Prostate gland (tissue), 2 donors: ENCODE results near the gene HERC5. TPM values are rescaled to one million over a fixed set of nuclear protein-coding genes. Genes with fewer than 3 reads are reported as not detected.

ENCODE experiments used
- DNase-seq: peaks from one replicate; pipeline ENCODE4 v3.0.0-alpha.2; 2019; ENCODE audit warnings: low spot score
- H3K27ac ChIP-seq, 2 donors: fragments of 200-600 bp; sonication (generic); 2 replicates each; pipeline ENCODE4 v1.5.1; 2017 to 2019
- H3K27me3 ChIP-seq: fragments of 200-600 bp; sonication (generic); replicated peaks from 2 replicates; pipeline ENCODE4 v1.5.1; 2019; ENCODE audit not compliant: insufficient read depth
- H3K36me3 ChIP-seq, 2 donors: fragments of 200-600 bp; sonication (generic); 1 replicate in 1 of 2; 2 replicates in 1 of 2; pipeline versions ENCODE4 v1.5.1 to v1.8.1; 2017 to 2019
- H3K4me1 ChIP-seq: fragments of 200-600 bp; sonication (generic); replicated peaks from 2 replicates; pipeline ENCODE4 v1.5.1; 2019
- H3K4me3 ChIP-seq, 2 donors: fragments of 200-600 bp; sonication (generic); 2 replicates each; pipeline ENCODE4 v1.5.1; 2017 to 2019
- H3K9me3 ChIP-seq: fragments of 200-600 bp; sonication (generic); 2 replicates; pipeline ENCODE4 v1.5.1; 2017
- POLR2A ChIP-seq: fragments of 450-650 bp; IDR thresholded peaks from one replicate; pipeline ENCODE4 v1.6.1; 2016; ENCODE audit warnings: antibody characterized with exemption, mild to moderate bottlenecking
- POLR2AphosphoS5 ChIP-seq: sonication (generic); formaldehyde crosslinking; IDR thresholded peaks from one replicate; pipeline ENCODE4 v1.6.1; 2017; ENCODE audit warnings: antibody characterized with exemption
- WGBS: methylation state at CpG from one replicate; pipeline ENCODE4 v1.1.5; 2018; 5-methylcytosine and 5-hydroxymethylcytosine counted together
- intact Hi-C: fragments of 100-400 bp; cut with DNase I; formaldehyde crosslinking; loops from one replicate; pipeline ENCODE4 v1.14.2; 2022
- total RNA-seq, 2 donors: library from RNA; depleted of rRNA; stranded (reverse); fragments of >200 nt; gene quantifications; one replicate each; pipeline ENCODE4 v1.1.0, GENCODE V29; 2016
- TF ChIP-seq, protein P1 (sequence below), 4 experiments: fragments of 200-600 bp in 2 of 4; fragments of 450-650 bp in 2 of 4; sonication (generic) in 2 of 4; IDR thresholded peaks; 1 replicate in 3 of 4; 2 replicates in 1 of 4; pipeline ENCODE4 v1.5.1; 2016 to 2019; ENCODE audit warnings: antibody characterized with exemption in 4 of 4, mild to moderate bottlenecking in 2 of 4, moderate library complexity in 2 of 4

HERC5 gene
- total RNA-seq: 10 to 100 TPM in 1 of 2 donors, 1 to 10 TPM in 1; 8.8 to 59.4 TPM

DNA sequence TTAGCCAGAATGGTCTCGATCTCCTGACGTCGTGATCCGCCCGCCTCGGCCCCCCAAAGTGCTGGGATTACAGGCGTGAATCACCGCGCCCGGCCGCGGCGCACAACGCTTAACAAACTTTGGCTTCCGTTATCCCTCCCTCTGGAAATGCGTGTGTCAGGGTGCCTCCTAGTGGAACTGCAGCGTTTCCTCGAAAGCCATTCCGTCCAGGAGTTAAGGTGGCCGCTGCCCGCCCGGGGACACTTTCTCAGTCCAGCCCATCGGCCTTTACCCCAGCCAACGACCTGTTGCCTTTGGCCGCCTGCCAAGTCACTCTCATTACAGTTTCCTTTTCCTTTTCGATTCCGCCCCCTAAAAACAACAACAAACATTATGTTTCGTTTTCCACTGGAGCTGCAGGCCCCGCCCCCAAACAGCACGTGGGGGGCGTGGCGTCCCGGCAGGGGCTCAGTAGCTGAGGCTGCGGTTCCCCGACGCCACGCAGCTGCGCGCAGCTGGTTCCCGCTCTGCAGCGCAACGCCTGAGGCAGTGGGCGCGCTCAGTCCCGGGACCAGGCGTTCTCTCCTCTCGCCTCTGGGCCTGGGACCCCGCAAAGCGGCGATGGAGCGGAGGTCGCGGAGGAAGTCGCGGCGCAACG is at the start of gene HERC5:
Gene HERC5 (plus strand): TSS at position 450 of the 637 bp plus-strand sequence. CDS start 151 bp downstream, at position 601.
- Histone ChIP-seq H3K27ac (peak within 1 kb of the TSS; percentile 69 to 73), H3K4me1 (no peaks in the 10 kb centered on the region), H3K9me3 (no peaks in the 10 kb centered on the region), H3K27me3 (no peaks in the 10 kb centered on the region), H3K4me3 (peak within 1 kb of the TSS; percentile 70 to 74), H3K36me3 (no peaks in the 10 kb centered on the region)
- TF ChIP-seq POLR2A: peak; percentile 63
- TF ChIP-seq, protein P1, sequence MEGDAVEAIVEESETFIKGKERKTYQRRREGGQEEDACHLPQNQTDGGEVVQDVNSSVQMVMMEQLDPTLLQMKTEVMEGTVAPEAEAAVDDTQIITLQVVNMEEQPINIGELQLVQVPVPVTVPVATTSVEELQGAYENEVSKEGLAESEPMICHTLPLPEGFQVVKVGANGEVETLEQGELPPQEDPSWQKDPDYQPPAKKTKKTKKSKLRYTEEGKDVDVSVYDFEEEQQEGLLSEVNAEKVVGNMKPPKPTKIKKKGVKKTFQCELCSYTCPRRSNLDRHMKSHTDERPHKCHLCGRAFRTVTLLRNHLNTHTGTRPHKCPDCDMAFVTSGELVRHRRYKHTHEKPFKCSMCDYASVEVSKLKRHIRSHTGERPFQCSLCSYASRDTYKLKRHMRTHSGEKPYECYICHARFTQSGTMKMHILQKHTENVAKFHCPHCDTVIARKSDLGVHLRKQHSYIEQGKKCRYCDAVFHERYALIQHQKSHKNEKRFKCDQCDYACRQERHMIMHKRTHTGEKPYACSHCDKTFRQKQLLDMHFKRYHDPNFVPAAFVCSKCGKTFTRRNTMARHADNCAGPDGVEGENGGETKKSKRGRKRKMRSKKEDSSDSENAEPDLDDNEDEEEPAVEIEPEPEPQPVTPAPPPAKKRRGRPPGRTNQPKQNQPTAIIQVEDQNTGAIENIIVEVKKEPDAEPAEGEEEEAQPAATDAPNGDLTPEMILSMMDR (IDR thresholded peaks at IDR 0.05): peak; percentile 69 to 86 (median 75)
- TF ChIP-seq POLR2AphosphoS5: peak; percentile 84
- intact Hi-C loops: loop anchor here (2.0 to 10.0 kb wide), 5 partner anchors 66 to 422 kb away; partner anchors contain the start of genes HERC6 and PYURF
- DNase-seq: peak; percentile 79
- under 1% methylated on average over 56 of the region's 57 CpGs for WGBS

DNA sequence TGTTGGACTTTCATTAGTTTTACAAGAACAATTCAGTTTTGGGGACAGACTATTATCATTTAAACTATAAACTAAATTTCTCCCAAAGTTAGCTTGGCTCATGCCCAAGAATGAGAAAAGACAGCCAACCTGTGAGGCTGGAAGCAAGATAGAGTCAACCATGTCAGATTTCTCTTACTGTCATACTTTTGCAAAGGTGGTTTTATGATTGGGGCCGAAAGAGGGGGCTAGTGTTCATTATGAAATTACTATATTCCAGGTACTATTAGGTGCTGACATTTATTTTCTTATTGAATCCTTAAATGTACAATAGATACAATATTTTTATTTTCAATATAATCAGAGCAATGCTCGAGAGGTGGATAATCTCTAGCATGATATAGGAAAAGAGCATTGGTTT is 47.7 kb upstream of the HERC5 start:
- no peaks in the 10 kb centered on the region for H3K4me1 ChIP-seq
- H3K9me3 ChIP-seq: no peaks in the 10 kb centered on the region
- intact Hi-C loops: no loop called here
- H3K4me3 ChIP-seq: no peak overlapping the region
- no peak overlapping the region for H3K27ac ChIP-seq
- 97% methylated on average over 2 of the region's 2 CpGs for WGBS
- no peak for DNase-seq
- no peaks in the 10 kb centered on the region for H3K27me3 ChIP-seq
- no peaks in the 10 kb centered on the region for H3K36me3 ChIP-seq
- TF ChIP-seq POLR2AphosphoS5: no peak
- no peak for TF ChIP-seq POLR2A
- TF ChIP-seq, protein P1 (IDR thresholded peaks at IDR 0.05): no peak

DNA sequence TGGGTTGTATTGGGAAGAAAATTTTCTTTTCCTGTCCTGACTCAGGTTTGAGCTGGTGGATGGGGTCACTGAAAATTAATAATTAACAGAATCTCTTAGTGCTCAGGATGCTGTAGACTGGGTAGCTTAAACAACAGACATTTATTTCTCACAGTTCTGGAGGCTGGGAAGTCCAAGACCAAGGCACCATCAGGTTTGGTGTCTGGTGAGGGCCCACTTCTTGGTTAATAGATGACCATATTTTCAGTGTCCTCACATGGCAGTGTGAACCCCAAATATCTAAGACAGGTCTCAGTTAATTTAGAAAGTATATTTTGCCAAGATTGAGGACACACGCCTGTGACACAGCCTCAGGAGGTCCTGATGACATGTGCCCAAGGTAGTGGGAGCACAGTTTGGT is 47.1 kb upstream of the HERC5 start:
- H3K4me3 ChIP-seq: no peak overlapping the region
- TF ChIP-seq POLR2A (no peak), POLR2AphosphoS5 (no peak)
- TF ChIP-seq, protein P1 (IDR thresholded peaks at IDR 0.05): no peak
- WGBS: 100% methylated on average over 1 of the region's 1 CpG
- no peak overlapping the region for H3K27ac ChIP-seq
- H3K4me1 ChIP-seq: no peaks in the 10 kb centered on the region
- DNase-seq: no peak
- no peaks in the 10 kb centered on the region for H3K9me3 ChIP-seq
- intact Hi-C loops: no loop called here
- no peaks in the 10 kb centered on the region for H3K36me3 ChIP-seq
- H3K27me3 ChIP-seq: no peaks in the 10 kb centered on the region

DNA sequence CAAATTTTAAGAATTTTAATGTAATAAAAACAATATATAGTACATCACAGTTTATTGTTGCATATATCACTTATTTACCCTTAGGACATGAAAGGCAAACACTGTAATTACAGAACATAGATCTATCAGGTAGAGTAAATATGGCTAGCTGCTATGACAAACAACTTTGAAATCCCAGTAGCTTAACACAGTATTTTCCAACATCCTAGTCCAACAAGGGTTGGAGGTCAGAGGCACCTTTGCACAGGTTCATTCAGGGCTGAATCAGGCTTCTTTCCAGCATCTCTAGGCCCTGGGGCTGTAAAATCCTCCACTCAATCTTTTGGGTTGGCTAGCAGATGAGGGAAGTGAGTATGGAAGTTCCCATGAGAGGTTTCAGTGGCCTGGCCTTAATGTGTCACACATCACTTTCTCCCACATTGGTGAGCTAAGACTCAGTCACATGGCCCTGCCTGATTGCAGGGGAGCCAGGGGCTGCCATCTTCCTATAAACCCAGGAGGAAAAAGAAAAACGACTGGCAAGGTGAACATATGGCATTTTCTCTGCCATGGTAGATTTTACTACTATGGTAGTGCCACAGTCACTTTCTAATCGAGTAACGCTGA is 45.3 kb upstream of the HERC5 start:
- no peaks in the 10 kb centered on the region for H3K36me3 ChIP-seq
- intact Hi-C loops: no loop called here
- H3K27ac ChIP-seq: no peak overlapping the region
- no peaks in the 10 kb centered on the region for H3K9me3 ChIP-seq
- no peak for DNase-seq
- H3K4me3 ChIP-seq: no peak overlapping the region
- H3K4me1 ChIP-seq: no peaks in the 10 kb centered on the region
- TF ChIP-seq POLR2AphosphoS5 (no peak), POLR2A (no peak)
- TF ChIP-seq, protein P1 (IDR thresholded peaks at IDR 0.05): no peak
- no peaks in the 10 kb centered on the region for H3K27me3 ChIP-seq
- WGBS: 88% methylated on average over 3 of the region's 3 CpGs

DNA sequence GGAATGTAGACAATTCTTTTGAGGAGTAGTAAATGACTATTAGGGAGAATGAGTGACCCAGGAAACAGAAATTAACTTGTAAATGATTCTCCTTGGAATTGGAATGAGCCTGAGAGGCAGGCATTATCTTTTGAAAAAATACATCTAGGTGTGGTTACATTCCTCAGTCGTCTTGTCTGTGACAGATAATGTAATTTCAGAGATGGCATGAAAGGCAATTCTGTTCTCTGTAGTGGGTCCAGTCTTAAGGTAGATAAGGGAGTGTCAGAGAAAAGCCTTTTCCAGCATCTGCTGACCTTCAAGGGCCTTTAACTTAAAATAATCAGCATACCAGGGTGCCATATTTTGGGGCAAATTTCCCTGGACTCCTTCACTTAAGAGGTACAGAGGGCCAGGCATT is 43.1 kb upstream of the HERC5 start:
- 38% methylated on average over 1 of the region's 1 CpG for WGBS
- H3K4me1 ChIP-seq: no peaks in the 10 kb centered on the region
- H3K9me3 ChIP-seq: no peaks in the 10 kb centered on the region
- no peak overlapping the region for H3K27ac ChIP-seq
- no peaks in the 10 kb centered on the region for H3K36me3 ChIP-seq
- intact Hi-C loops: no loop called here
- no peaks in the 10 kb centered on the region for H3K27me3 ChIP-seq
- TF ChIP-seq POLR2A (no peak), POLR2AphosphoS5 (no peak)
- TF ChIP-seq, protein P1 (IDR thresholded peaks at IDR 0.05): no peak
- DNase-seq: no peak
- no peak overlapping the region for H3K4me3 ChIP-seq
